ENCODE results near the gene CPEB3.

DNA sequence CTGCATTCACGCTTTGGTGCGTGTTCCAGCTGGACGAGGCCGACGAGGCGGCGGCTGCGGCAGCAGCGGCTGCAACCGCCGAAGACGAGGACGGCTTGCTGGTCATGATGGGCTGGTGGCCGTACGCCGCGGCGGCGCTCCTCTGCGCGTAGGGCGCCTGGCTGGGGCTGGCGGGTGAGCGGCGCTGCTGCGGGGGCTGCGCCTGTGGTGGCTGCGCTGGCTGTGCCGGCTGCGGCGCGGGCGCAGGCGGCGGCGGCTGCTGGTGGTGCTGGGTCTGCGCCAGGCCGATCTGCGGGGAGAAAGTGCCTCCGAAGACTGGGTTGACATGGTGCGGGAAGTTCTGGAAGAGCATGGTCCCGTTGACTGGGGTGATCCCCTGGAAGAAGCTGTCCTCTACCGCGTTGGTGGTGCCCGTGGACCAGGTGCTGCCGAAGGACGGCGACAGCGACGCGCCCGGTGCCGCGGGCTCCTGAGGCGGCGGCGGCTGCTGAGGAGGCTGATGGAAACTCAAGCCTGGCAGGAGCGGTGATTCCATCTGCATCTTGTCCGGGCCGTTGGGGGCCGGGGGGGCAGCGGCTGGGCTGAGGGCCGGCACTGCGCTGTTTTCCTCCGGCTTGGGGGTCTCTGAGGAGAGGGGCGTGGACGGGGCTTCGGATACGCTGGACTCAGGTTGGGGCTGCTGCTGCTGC, 51.1 kb downstream of the CPEB3 start:
- TF ChIP-seq, protein P1, sequence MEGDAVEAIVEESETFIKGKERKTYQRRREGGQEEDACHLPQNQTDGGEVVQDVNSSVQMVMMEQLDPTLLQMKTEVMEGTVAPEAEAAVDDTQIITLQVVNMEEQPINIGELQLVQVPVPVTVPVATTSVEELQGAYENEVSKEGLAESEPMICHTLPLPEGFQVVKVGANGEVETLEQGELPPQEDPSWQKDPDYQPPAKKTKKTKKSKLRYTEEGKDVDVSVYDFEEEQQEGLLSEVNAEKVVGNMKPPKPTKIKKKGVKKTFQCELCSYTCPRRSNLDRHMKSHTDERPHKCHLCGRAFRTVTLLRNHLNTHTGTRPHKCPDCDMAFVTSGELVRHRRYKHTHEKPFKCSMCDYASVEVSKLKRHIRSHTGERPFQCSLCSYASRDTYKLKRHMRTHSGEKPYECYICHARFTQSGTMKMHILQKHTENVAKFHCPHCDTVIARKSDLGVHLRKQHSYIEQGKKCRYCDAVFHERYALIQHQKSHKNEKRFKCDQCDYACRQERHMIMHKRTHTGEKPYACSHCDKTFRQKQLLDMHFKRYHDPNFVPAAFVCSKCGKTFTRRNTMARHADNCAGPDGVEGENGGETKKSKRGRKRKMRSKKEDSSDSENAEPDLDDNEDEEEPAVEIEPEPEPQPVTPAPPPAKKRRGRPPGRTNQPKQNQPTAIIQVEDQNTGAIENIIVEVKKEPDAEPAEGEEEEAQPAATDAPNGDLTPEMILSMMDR (IDR thresholded peaks at IDR 0.05; ENCODE audit: insufficient read depth, low read length) = no peak
- TF ChIP-seq, protein P2, sequence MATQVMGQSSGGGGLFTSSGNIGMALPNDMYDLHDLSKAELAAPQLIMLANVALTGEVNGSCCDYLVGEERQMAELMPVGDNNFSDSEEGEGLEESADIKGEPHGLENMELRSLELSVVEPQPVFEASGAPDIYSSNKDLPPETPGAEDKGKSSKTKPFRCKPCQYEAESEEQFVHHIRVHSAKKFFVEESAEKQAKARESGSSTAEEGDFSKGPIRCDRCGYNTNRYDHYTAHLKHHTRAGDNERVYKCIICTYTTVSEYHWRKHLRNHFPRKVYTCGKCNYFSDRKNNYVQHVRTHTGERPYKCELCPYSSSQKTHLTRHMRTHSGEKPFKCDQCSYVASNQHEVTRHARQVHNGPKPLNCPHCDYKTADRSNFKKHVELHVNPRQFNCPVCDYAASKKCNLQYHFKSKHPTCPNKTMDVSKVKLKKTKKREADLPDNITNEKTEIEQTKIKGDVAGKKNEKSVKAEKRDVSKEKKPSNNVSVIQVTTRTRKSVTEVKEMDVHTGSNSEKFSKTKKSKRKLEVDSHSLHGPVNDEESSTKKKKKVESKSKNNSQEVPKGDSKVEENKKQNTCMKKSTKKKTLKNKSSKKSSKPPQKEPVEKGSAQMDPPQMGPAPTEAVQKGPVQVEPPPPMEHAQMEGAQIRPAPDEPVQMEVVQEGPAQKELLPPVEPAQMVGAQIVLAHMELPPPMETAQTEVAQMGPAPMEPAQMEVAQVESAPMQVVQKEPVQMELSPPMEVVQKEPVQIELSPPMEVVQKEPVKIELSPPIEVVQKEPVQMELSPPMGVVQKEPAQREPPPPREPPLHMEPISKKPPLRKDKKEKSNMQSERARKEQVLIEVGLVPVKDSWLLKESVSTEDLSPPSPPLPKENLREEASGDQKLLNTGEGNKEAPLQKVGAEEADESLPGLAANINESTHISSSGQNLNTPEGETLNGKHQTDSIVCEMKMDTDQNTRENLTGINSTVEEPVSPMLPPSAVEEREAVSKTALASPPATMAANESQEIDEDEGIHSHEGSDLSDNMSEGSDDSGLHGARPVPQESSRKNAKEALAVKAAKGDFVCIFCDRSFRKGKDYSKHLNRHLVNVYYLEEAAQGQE (IDR thresholded peaks at IDR 0.05; ENCODE audit: insufficient replicate concordance, low read depth) = no peak
- TF ChIP-seq POLR2AphosphoS5 (IDR thresholded peaks at IDR 0.05; ENCODE audit: low read depth) (no peak), GABPA (IDR thresholded peaks at IDR 0.05; ENCODE audit: low read depth) (no peak)
